Endodermal cell (in vitro differentiated cells): ENCODE measurements around the gene PIK3CD. TPM values are rescaled to one million over a fixed set of nuclear protein-coding genes. Genes with fewer than 3 reads are reported as not detected.

Experiments used
- DNase-seq: peaks from one replicate; pipeline ENCODE4 v3.0.0-alpha.2; 2017
- H3K27ac ChIP-seq: 2 replicates; pipeline ENCODE4 v1.5.1; 2013; ENCODE audit warnings: mild to moderate bottlenecking, low read depth, low read length, moderate library complexity
- H3K27me3 ChIP-seq: 2 replicates; pipeline ENCODE4 v1.6.1; 2013; ENCODE audit warnings: mild to moderate bottlenecking, low read length, moderate library complexity; ENCODE audit not compliant: insufficient read depth, control insufficient read depth, poor library complexity, severe bottlenecking
- H3K36me3 ChIP-seq: 2 replicates; pipeline ENCODE4 v1.7.0; 2013; ENCODE audit warnings: mild to moderate bottlenecking, low read length, moderate library complexity; ENCODE audit not compliant: control insufficient read depth, insufficient read depth
- H3K4me1 ChIP-seq: one replicate; pipeline ENCODE4 v1.7.0; 2013; ENCODE audit warnings: low read length; ENCODE audit not compliant: control insufficient read depth, insufficient read depth
- H3K4me3 ChIP-seq: 2 replicates; pipeline ENCODE4 v1.5.1; 2013; ENCODE audit warnings: mild to moderate bottlenecking, low read length, moderate library complexity
- H3K9ac ChIP-seq: 2 replicates; pipeline ENCODE4 v1.6.1; 2013; ENCODE audit warnings: mild to moderate bottlenecking, low read length, moderate library complexity; ENCODE audit not compliant: poor library complexity, severe bottlenecking; ENCODE audit errors: extremely low read depth
- H3K9me3 ChIP-seq: 2 replicates; pipeline ENCODE4 v1.6.1; 2013; ENCODE audit warnings: mild to moderate bottlenecking, low read length, moderate library complexity; ENCODE audit not compliant: control insufficient read depth
- H3K27ac Mint-ChIP-seq: 2 replicates; pipeline ENCODE4 v1.8.0; 2020; ENCODE audit warnings: mixed read lengths
- H3K27me3 Mint-ChIP-seq: 2 replicates; pipeline ENCODE4 v1.8.0; 2021; ENCODE audit warnings: mild to moderate bottlenecking, mixed read lengths; ENCODE audit not compliant: insufficient read depth
- H3K36me3 Mint-ChIP-seq: 2 replicates; pipeline ENCODE4 v1.8.0; 2020; ENCODE audit warnings: low read depth, mixed read lengths
- H3K4me1 Mint-ChIP-seq: 2 replicates; pipeline ENCODE4 v1.8.0; 2020; ENCODE audit warnings: mixed read lengths
- H3K4me3 Mint-ChIP-seq: 2 replicates; pipeline ENCODE4 v1.8.0; 2020; ENCODE audit warnings: mild to moderate bottlenecking, moderate library complexity, mixed read lengths
- H3K9me3 Mint-ChIP-seq: 2 replicates; pipeline ENCODE4 v1.8.0; 2020; ENCODE audit warnings: mild to moderate bottlenecking, mixed read lengths
- WGBS, 2 experiments: methylation state at CpG; one replicate each; pipeline versions ENCODE4 v1.1.5 to v1.1.7; 2013; ENCODE audit warnings: missing lambda C conversion rate in 2 of 2, mixed read lengths in 1 of 2; ENCODE audit not compliant: insufficient coverage in 1 of 2, insufficient read length in 1 of 2; 5-methylcytosine and 5-hydroxymethylcytosine counted together
- total RNA-seq, 2 donors: library from RNA; stranded (reverse); fragmentation: NEBNext Ultra II Directional in 1 of 2; extraction: Animal tissue kit (Norgen Biotek cat#: 25700) in 1 of 2; gene quantifications; 2 replicates in 1 of 2; 3 replicates in 1 of 2; pipeline ENCODE4 v1.2.1, GENCODE V29; 2021
- TF ChIP-seq, protein P1 (sequence below): fragments of 200-600 bp; sonication (generic); conservative IDR thresholded peaks from 2 replicates; pipeline ENCODE4 v1.5.0; 2021; ENCODE audit warnings: antibody characterized with exemption, mild to moderate bottlenecking

PIK3CD gene
- total RNA-seq, 2 donors from 2014 or later, result 13.9 to 14.2 TPM

GRCh38 chr1:9628541-9629444, 22.7 kb upstream of the PIK3CD start:
- no peak overlapping the region for H3K4me3 Mint-ChIP-seq
- DNase-seq, result no peak
- no peaks in the 10 kb centered on the region for H3K4me1 Mint-ChIP-seq
- H3K27me3 Mint-ChIP-seq, result peaks cover 24% of the 10 kb centered on the region
- no peaks in the 10 kb centered on the region for H3K4me1 ChIP-seq
- H3K27ac ChIP-seq, result no peak overlapping the region
- 88 to 89% methylated on average over 8 to 21 of the region's 23 CpGs for WGBS, 2 experiments
- H3K36me3 ChIP-seq, result no peaks in the 10 kb centered on the region
- no peaks in the 10 kb centered on the region for H3K36me3 Mint-ChIP-seq
- no peaks in the 10 kb centered on the region for H3K27me3 ChIP-seq
- no peaks in the 10 kb centered on the region for H3K9me3 Mint-ChIP-seq
- H3K9ac ChIP-seq, result no peak overlapping the region
- TF ChIP-seq, protein P1, sequence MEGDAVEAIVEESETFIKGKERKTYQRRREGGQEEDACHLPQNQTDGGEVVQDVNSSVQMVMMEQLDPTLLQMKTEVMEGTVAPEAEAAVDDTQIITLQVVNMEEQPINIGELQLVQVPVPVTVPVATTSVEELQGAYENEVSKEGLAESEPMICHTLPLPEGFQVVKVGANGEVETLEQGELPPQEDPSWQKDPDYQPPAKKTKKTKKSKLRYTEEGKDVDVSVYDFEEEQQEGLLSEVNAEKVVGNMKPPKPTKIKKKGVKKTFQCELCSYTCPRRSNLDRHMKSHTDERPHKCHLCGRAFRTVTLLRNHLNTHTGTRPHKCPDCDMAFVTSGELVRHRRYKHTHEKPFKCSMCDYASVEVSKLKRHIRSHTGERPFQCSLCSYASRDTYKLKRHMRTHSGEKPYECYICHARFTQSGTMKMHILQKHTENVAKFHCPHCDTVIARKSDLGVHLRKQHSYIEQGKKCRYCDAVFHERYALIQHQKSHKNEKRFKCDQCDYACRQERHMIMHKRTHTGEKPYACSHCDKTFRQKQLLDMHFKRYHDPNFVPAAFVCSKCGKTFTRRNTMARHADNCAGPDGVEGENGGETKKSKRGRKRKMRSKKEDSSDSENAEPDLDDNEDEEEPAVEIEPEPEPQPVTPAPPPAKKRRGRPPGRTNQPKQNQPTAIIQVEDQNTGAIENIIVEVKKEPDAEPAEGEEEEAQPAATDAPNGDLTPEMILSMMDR, result no peak
- H3K27ac Mint-ChIP-seq, result no peak overlapping the region
- H3K9me3 ChIP-seq, result no peaks in the 10 kb centered on the region
- H3K4me3 ChIP-seq, result no peak overlapping the region

DNA sequence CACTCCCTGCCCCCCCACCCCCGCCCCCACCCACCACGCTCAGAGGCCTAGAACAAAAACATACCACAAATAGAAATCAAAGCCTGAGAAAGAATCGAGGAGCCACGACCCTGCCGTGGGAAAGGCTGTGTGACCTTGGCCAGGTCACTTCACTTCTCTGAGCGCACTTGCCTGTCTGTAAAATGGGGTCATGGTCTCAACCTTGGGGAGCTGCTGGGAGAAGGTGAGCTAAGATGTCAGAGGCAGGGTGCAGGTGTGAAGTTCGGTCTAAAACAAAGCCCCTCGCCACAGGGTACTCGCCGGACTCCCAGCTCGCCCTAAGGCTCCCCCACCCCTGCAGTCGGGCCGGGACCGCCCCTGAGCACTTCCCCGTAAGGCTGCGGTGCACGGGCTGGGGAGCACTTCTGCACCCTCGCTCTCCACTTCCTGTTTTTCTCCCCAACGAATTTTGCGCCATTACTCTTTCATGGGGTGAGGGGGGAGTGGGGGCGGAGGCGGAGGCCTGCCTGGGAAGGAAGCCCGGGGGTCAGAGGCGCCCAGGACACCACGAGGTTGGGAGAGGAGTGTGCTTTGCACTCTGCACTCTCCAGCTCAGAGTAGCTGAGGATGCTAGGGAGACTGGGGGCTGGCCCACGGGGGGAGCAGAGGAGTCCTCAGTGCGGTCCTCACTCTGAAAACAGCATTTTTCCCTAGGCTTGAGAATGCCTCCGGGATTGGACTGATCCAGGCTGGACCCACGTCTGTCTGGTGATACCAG, 21.9 kb upstream of the PIK3CD start:
- TF ChIP-seq, protein P1, result no peak
- Histone ChIP-seq H3K9me3 (no peaks in the 10 kb centered on the region), H3K27ac (no peak overlapping the region), H3K27me3 (no peaks in the 10 kb centered on the region), H3K9ac (no peak overlapping the region), H3K36me3 (no peaks in the 10 kb centered on the region), H3K4me3 (no peak overlapping the region), H3K4me1 (no peaks in the 10 kb centered on the region)
- Mint-ChIP-seq H3K9me3 (no peaks in the 10 kb centered on the region), H3K27me3 (peaks cover 24% of the 10 kb centered on the region), H3K4me1 (no peaks in the 10 kb centered on the region), H3K27ac (no peak overlapping the region), H3K36me3 (no peaks in the 10 kb centered on the region), H3K4me3 (no peak overlapping the region)
- DNase-seq, result no peak
- 81 to 84% methylated on average over 9 to 27 of the region's 29 CpGs for WGBS, 2 experiments

DNA sequence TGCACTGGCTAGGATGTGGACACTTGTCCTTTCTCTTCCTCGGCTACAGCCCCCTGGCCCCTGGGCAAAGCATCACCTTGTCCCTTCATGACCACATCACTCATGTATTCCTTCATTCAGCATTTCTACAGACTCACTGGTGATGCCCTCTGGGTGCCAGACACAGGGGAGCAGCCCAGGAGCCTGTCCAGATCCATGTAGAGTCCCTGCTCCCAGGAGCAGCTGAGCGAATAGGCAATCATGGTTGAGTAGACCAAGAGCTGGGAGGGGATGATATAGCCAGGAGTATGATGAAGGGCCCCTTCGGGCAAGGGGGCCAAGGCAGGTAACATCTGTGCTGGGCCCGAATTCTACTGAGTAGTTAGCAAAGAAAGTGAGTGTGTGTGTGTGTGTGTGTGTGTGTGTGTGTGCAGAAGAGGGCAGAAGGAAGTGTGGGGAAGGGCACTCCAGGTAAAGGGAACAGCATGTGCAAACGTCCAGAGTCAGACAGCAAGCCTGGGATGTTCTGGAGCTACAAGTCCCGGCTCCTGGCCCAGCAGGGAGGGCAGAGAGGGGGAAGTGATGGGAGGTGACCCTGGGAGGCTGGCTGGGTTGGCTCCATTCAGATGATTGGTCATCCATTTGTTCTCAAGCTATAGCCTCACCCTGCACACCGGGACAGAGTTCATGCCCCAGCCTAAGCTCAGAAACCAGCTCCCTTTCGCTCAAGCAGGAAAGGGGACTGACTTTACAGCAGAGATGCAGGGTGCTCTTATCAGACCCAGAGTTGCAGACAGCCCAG, 21.0 kb upstream of the PIK3CD start:
- DNase-seq, result no peak
- H3K4me1 Mint-ChIP-seq, result no peaks in the 10 kb centered on the region
- no peaks in the 10 kb centered on the region for H3K4me1 ChIP-seq

More for the DNA sequence above, 21.0 kb upstream of the PIK3CD start:
- Mint-ChIP-seq H3K27me3 (peaks cover 24% of the 10 kb centered on the region), H3K36me3 (no peaks in the 10 kb centered on the region), H3K9me3 (peaks cover 3% of the 10 kb centered on the region), H3K4me3 (no peak overlapping the region), H3K27ac (no peak overlapping the region)
- no peak overlapping the region for H3K27ac ChIP-seq
- H3K9me3 ChIP-seq, result no peaks in the 10 kb centered on the region
- WGBS, 2 experiments, result 88 to 90% methylated on average over 6 to 8 of the region's 8 CpGs
- TF ChIP-seq, protein P1, result no peak
- H3K9ac ChIP-seq, result no peak overlapping the region
- H3K4me3 ChIP-seq, result no peak overlapping the region
- H3K36me3 ChIP-seq, result no peaks in the 10 kb centered on the region
- H3K27me3 ChIP-seq, result no peaks in the 10 kb centered on the region
